Fibroblast of lung (primary cell): ENCODE data around the gene KNCN. TPM values are rescaled to one million over a fixed set of nuclear protein-coding genes. Genes with fewer than 3 reads are reported as not detected.

Experiments
- DNase-seq, 2 donors: peaks; one replicate each; pipeline versions ENCODE4 v3.0.0 to v3.0.0-alpha.2; 2010; ENCODE audit warnings: low read depth in 2 of 2
- H2AFZ ChIP-seq: 2 replicates; pipeline ENCODE4 v1.5.1; 2012; ENCODE audit warnings: low read length, control low read depth, inconsistent platforms
- H3K27ac ChIP-seq: 2 replicates; pipeline ENCODE4 v1.5.1; 2011; ENCODE audit warnings: low read length, control low read depth; ENCODE audit not compliant: insufficient read depth
- H3K27me3 ChIP-seq: 2 replicates; pipeline ENCODE4 v1.5.1; 2011; ENCODE audit warnings: mild to moderate bottlenecking, low read length; ENCODE audit not compliant: control insufficient read depth, insufficient read depth
- H3K36me3 ChIP-seq: 2 replicates; pipeline ENCODE4 v1.5.1; 2011; ENCODE audit warnings: low read length; ENCODE audit not compliant: control insufficient read depth, insufficient read depth
- H3K4me1 ChIP-seq: 2 replicates; pipeline ENCODE4 v1.5.1; 2011; ENCODE audit warnings: low read length; ENCODE audit not compliant: control insufficient read depth, insufficient read depth; ENCODE audit errors: extremely low read depth
- H3K4me2 ChIP-seq: 2 replicates; pipeline ENCODE4 v1.5.1; 2011; ENCODE audit warnings: low read length, control low read depth; ENCODE audit not compliant: insufficient read depth; ENCODE audit errors: extremely low read depth
- H3K4me3 ChIP-seq, 4 experiments: fragments of 200-600 bp in 1 of 4; sonication (generic) in 1 of 4; replicated peaks in 1 of 4; 2 replicates each; pipeline ENCODE4 v1.5.1; 2011 to 2016; ENCODE audit warnings: low read length in 4 of 4, low read depth in 3 of 4, mild to moderate bottlenecking in 3 of 4, control low read depth in 2 of 4, inconsistent platforms in 1 of 4, mixed read lengths in 1 of 4; ENCODE audit not compliant: insufficient read depth in 1 of 4; ENCODE audit errors: control extremely low read depth in 1 of 4
- H3K79me2 ChIP-seq: 2 replicates; pipeline ENCODE4 v1.5.1; 2012; ENCODE audit warnings: mild to moderate bottlenecking, low read length, inconsistent platforms; ENCODE audit not compliant: control insufficient read depth, insufficient read depth
- H3K9ac ChIP-seq: 2 replicates; pipeline ENCODE4 v1.5.1; 2011; ENCODE audit warnings: mild to moderate bottlenecking, low read length, control low read depth; ENCODE audit not compliant: insufficient read depth
- H3K9me3 ChIP-seq: 2 replicates; pipeline ENCODE4 v1.5.1; 2012; ENCODE audit warnings: low read depth, low read length; ENCODE audit not compliant: control insufficient read depth, insufficient read depth
- H4K20me1 ChIP-seq: 2 replicates; pipeline ENCODE4 v1.5.1; 2011; ENCODE audit warnings: low read length; ENCODE audit not compliant: control insufficient read depth, insufficient read depth; ENCODE audit errors: extremely low read depth
- EZH2 ChIP-seq: IDR thresholded peaks from 2 replicates; pipeline ENCODE4 v1.5.1; 2012; ENCODE audit warnings: low read length, control low read depth, mild to moderate bottlenecking; ENCODE audit errors: missing control alignments
- polyA plus RNA-seq, 2 donors: library from polyadenylated mRNA; depleted of rRNA in 1 of 2; stranded (reverse) in 1 of 2; unstranded in 1 of 2; fragments of >200 nt; gene quantifications; 2 replicates each; pipeline ENCODE4 v1.2.1, GENCODE V29; 2011 to 2012; ENCODE audit warnings: missing spikeins in 1 of 2
- total RNA-seq: library from RNA; depleted of rRNA; stranded (reverse); fragments of >200 nt; gene quantifications from 2 replicates; pipeline ENCODE4 v1.2.1, GENCODE V29; 2014
- TF ChIP-seq, protein P1 (sequence below), 2 donors: IDR thresholded peaks in 1 of 2; conservative IDR thresholded peaks in 1 of 2; 1 replicate in 1 of 2; 2 replicates in 1 of 2; pipeline ENCODE4 v1.5.1; 2011 to 2012; ENCODE audit warnings: low read length in 2 of 2, control low read depth in 1 of 2, inconsistent platforms in 1 of 2, low read depth in 1 of 2, mild to moderate bottlenecking in 1 of 2

The KNCN gene
- total and polyA plus RNA-seq, 2 donors (not counting 1 experiment from before 2014, with no cell fraction given), result not detected

DNA sequence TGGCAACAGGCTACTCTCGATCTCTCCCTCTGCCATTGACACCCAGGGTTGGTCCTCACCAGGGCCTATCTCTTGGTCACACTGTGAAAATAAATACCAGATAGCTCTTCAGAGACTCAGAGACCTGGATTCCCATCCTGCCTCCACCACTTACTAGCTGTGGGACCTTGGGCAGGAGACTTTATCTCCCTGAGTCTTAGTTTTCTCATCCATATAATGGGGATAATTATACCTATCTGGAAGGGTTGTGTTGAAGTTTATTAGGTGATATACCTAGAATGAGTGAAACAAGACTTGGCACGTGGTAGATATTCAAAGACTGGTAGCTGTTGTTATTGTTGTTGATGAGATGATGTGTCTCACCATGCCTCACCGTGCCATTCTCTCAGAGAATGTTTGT is 54.4 kb downstream of the KNCN start:
- Histone ChIP-seq H3K9me3 (no peaks in the 10 kb centered on the region), H3K79me2 (no peaks in the 10 kb centered on the region), H3K4me1 (no peaks in the 10 kb centered on the region), H2AFZ (no peak overlapping the region), H3K4me2 (no peak overlapping the region), H3K36me3 (no peaks in the 10 kb centered on the region), H3K27ac (no peak overlapping the region), H4K20me1 (peaks cover 3% of the 10 kb centered on the region), H3K9ac (no peak overlapping the region), H3K4me3 (no peak overlapping the region), H3K27me3 (peaks cover 21% of the 10 kb centered on the region)
- no peak for DNase-seq
- no peak for TF ChIP-seq EZH2
- TF ChIP-seq, protein P1, sequence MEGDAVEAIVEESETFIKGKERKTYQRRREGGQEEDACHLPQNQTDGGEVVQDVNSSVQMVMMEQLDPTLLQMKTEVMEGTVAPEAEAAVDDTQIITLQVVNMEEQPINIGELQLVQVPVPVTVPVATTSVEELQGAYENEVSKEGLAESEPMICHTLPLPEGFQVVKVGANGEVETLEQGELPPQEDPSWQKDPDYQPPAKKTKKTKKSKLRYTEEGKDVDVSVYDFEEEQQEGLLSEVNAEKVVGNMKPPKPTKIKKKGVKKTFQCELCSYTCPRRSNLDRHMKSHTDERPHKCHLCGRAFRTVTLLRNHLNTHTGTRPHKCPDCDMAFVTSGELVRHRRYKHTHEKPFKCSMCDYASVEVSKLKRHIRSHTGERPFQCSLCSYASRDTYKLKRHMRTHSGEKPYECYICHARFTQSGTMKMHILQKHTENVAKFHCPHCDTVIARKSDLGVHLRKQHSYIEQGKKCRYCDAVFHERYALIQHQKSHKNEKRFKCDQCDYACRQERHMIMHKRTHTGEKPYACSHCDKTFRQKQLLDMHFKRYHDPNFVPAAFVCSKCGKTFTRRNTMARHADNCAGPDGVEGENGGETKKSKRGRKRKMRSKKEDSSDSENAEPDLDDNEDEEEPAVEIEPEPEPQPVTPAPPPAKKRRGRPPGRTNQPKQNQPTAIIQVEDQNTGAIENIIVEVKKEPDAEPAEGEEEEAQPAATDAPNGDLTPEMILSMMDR (conservative IDR thresholded peaks at IDR 0.05 in 1 of 2, IDR thresholded peaks at IDR 0.05 in 1 of 2; ENCODE audit: low read depth in 1 of 2, low read length in 2 of 2), result no peak

GRCh38 chr1:46496505-46496904 is 54.9 kb downstream of the KNCN start:
- Histone ChIP-seq H2AFZ (no peak overlapping the region), H3K4me1 (no peaks in the 10 kb centered on the region), H3K27me3 (peaks cover 27% of the 10 kb centered on the region), H3K9ac (no peak overlapping the region), H3K9me3 (no peaks in the 10 kb centered on the region), H3K27ac (no peak overlapping the region), H3K4me2 (no peak overlapping the region), H4K20me1 (peaks cover 3% of the 10 kb centered on the region), H3K36me3 (no peaks in the 10 kb centered on the region), H3K4me3 (no peak overlapping the region), H3K79me2 (no peaks in the 10 kb centered on the region)
- no peak for TF ChIP-seq EZH2
- TF ChIP-seq, protein P1 (conservative IDR thresholded peaks at IDR 0.05 in 1 of 2, IDR thresholded peaks at IDR 0.05 in 1 of 2; ENCODE audit: low read depth in 1 of 2, low read length in 2 of 2), result no peak
- DNase-seq, result no peak

- DNase-seq, result no peak
- peaks cover 3% of the 10 kb centered on the region for H4K20me1 ChIP-seq
- H3K27me3 ChIP-seq, result peaks cover 34% of the 10 kb centered on the region
- no peaks in the 10 kb centered on the region for H3K36me3 ChIP-seq
- no peak overlapping the region for H3K4me3 ChIP-seq
- TF ChIP-seq, protein P1 (conservative IDR thresholded peaks at IDR 0.05 in 1 of 2, IDR thresholded peaks at IDR 0.05 in 1 of 2; ENCODE audit: low read depth in 1 of 2, low read length in 2 of 2), result no peak
- TF ChIP-seq EZH2, result no peak
- no peak overlapping the region for H3K27ac ChIP-seq
- no peak overlapping the region for H3K4me2 ChIP-seq
- no peak overlapping the region for H3K9ac ChIP-seq
- H2AFZ ChIP-seq, result no peak overlapping the region
- no peaks in the 10 kb centered on the region for H3K79me2 ChIP-seq
- no peaks in the 10 kb centered on the region for H3K4me1 ChIP-seq
- H3K9me3 ChIP-seq, result no peaks in the 10 kb centered on the region
Observed at GRCh38 chr1:46495778-46496177, 55.7 kb downstream of the KNCN start.

Other genes with a start within 250 kb of the KNCN start
- 65.5 and 89.0 TPM in 2 replicates for gene LRRC41, start 248.0 kb downstream of the KNCN start, total RNA-seq
- gene LRRC41, start 248.0 kb downstream of the KNCN start, polyA plus RNA-seq, result 55.3 and 59.7 TPM in 2 replicates
- gene UQCRH, start 247.9 kb downstream of the KNCN start, total RNA-seq, result 370 and 447 TPM in 2 replicates
- 514 and 706 TPM in 2 replicates for gene UQCRH, start 247.9 kb downstream of the KNCN start, polyA plus RNA-seq
- gene NSUN4, start 210.8 kb downstream of the KNCN start, total RNA-seq, result 12.6 and 16.0 TPM in 2 replicates
- gene NSUN4, start 210.8 kb downstream of the KNCN start, polyA plus RNA-seq, result 16.9 and 18.3 TPM in 2 replicates
- 1.7 and 2.1 TPM in 2 replicates for gene FAAH, start 157.3 kb downstream of the KNCN start, total RNA-seq
- 0.27 and 0.61 TPM in 2 replicates for gene FAAH, start 157.3 kb downstream of the KNCN start, polyA plus RNA-seq
- not detected in 2 replicates for gene DMBX1, start 61.8 kb downstream of the KNCN start, total RNA-seq
- not detected in 2 replicates for gene DMBX1, start 61.8 kb downstream of the KNCN start, polyA plus RNA-seq
- 18.2 and 22.3 TPM in 2 replicates for gene MKNK1, start 52.6 kb upstream of the KNCN start, total RNA-seq
- 32.0 and 33.1 TPM in 2 replicates for gene MKNK1, start 52.6 kb upstream of the KNCN start, polyA plus RNA-seq
- 12.1 and 14.9 TPM in 2 replicates for gene MOB3C, start 65.2 kb upstream of the KNCN start, total RNA-seq
- 6.6 and 9.1 TPM in 2 replicates for gene MOB3C, start 65.2 kb upstream of the KNCN start, polyA plus RNA-seq
- 58.3 and 65.6 TPM in 2 replicates for gene ATPAF1, start 116.7 kb upstream of the KNCN start, total RNA-seq
- gene ATPAF1, start 116.7 kb upstream of the KNCN start, polyA plus RNA-seq, result 72.1 and 81.4 TPM in 2 replicates
- gene TEX38, start 120.2 kb upstream of the KNCN start, total RNA-seq, result not detected in 2 replicates
- gene TEX38, start 120.2 kb upstream of the KNCN start, polyA plus RNA-seq, result not detected in 2 replicates
- gene EFCAB14, start 167.5 kb upstream of the KNCN start, total RNA-seq, result 35.3 and 35.7 TPM in 2 replicates
- gene EFCAB14, start 167.5 kb upstream of the KNCN start, polyA plus RNA-seq, result 54.3 and 65.0 TPM in 2 replicates
- gene CYP4B1, start 247.4 kb upstream of the KNCN start, total RNA-seq, result not detected in 2 replicates
- not detected in 2 replicates for gene CYP4B1, start 247.4 kb upstream of the KNCN start, polyA plus RNA-seq